SK-N-SH treated with all-trans-retinoic acid at 6 μM for 48 hours (cell line): ENCODE data around the gene FAM20C.

ENCODE experiments used
- ATAC-seq: fragments of 200-7000 bp; cut with Tn5 transposase; 3 replicates; pipeline ENCODE4 v1.9.1; 2020; ENCODE audit warnings: mild to moderate bottlenecking, moderate library complexity
- BACH2 ChIP-seq: fragments of 250-450 bp; sonication (Bioruptor Pico); IDR thresholded peaks from 2 replicates; pipeline ENCODE4 v1.9.0; 2021; ENCODE audit warnings: mild to moderate bottlenecking, borderline replicate concordance
- CREB5 ChIP-seq: fragments of 250-450 bp; sonication (Bioruptor Pico); IDR thresholded peaks from 2 replicates; pipeline ENCODE4 v1.5.1; 2020; ENCODE audit warnings: low read depth, mild to moderate bottlenecking, moderate library complexity
- CSDC2 ChIP-seq: fragments of 250-450 bp; sonication (Bioruptor Pico); IDR thresholded peaks from 2 replicates; pipeline ENCODE4 v1.5.0; 2020; ENCODE audit warnings: mild to moderate bottlenecking, moderate library complexity
- CSRNP3 ChIP-seq: fragments of 250-450 bp; sonication (Bioruptor Pico); IDR thresholded peaks from 2 replicates; pipeline ENCODE4 v1.5.1; 2021; ENCODE audit warnings: mild to moderate bottlenecking, moderate library complexity
- ESRRG ChIP-seq: fragments of 250-450 bp; sonication (Bioruptor Pico); IDR thresholded peaks from 2 replicates; pipeline ENCODE4 v1.6.1; 2021; ENCODE audit warnings: mild to moderate bottlenecking
- GLIS3 ChIP-seq: fragments of 250-450 bp; sonication (Bioruptor Pico); IDR thresholded peaks from 2 replicates; pipeline ENCODE4 v1.5.0; 2020; ENCODE audit warnings: mild to moderate bottlenecking, moderate library complexity
- ISL1 ChIP-seq: fragments of 250-450 bp; sonication (Bioruptor Pico); IDR thresholded peaks from 2 replicates; pipeline ENCODE4 v2.1.2; 2022; ENCODE audit warnings: mild to moderate bottlenecking, moderate library complexity
- OSR1 ChIP-seq: fragments of 250-450 bp; sonication (Bioruptor Pico); IDR thresholded peaks from 2 replicates; pipeline ENCODE4 v1.8.0; 2022; ENCODE audit warnings: moderate library complexity, mild to moderate bottlenecking, inconsistent platforms
- PATZ1 ChIP-seq: fragments of 250-450 bp; sonication (Bioruptor Pico); IDR thresholded peaks from 2 replicates; pipeline ENCODE4 v1.8.0; 2020; ENCODE audit warnings: mild to moderate bottlenecking, moderate library complexity, borderline replicate concordance
- POU6F1 ChIP-seq: fragments of 250-450 bp; sonication (Bioruptor Pico); IDR thresholded peaks from 2 replicates; pipeline ENCODE4 v1.8.0; 2021; ENCODE audit warnings: low read depth, mild to moderate bottlenecking, moderate library complexity, borderline replicate concordance
- PPARA ChIP-seq: fragments of 250-450 bp; sonication (Bioruptor Pico); IDR thresholded peaks from 2 replicates; pipeline ENCODE4 v1.5.0; 2020; ENCODE audit warnings: mild to moderate bottlenecking, borderline replicate concordance
- RARB ChIP-seq: fragments of 250-450 bp; sonication (Bioruptor Pico); IDR thresholded peaks from 2 replicates; pipeline ENCODE4 v1.8.0; 2021; ENCODE audit warnings: mild to moderate bottlenecking, moderate library complexity
- SNAI2 ChIP-seq: fragments of 250-450 bp; sonication (Bioruptor Pico); IDR thresholded peaks from 2 replicates; pipeline ENCODE4 v1.5.0; 2020; ENCODE audit warnings: mild to moderate bottlenecking, moderate library complexity
- TCF4 ChIP-seq: fragments of 250-450 bp; sonication (Bioruptor Pico); IDR thresholded peaks from 2 replicates; pipeline ENCODE4 v1.8.0; 2021; ENCODE audit warnings: mild to moderate bottlenecking, moderate library complexity, borderline replicate concordance
- TSHZ2 ChIP-seq: fragments of 250-450 bp; sonication (Bioruptor Pico); IDR thresholded peaks from 2 replicates; pipeline ENCODE4 v1.5.0; 2020; ENCODE audit warnings: mild to moderate bottlenecking, moderate library complexity
- ZC3H10 ChIP-seq: fragments of 250-450 bp; sonication (Bioruptor Pico); IDR thresholded peaks from 2 replicates; pipeline ENCODE4 v1.5.1; 2021; ENCODE audit warnings: mild to moderate bottlenecking, moderate library complexity
- ZFP3 ChIP-seq: fragments of 250-450 bp; sonication (Bioruptor Pico); IDR thresholded peaks from 2 replicates; pipeline ENCODE4 v1.5.0; 2020; ENCODE audit warnings: mild to moderate bottlenecking, moderate library complexity
- ZFP30 ChIP-seq: fragments of 450-650 bp; formaldehyde crosslinking; IDR thresholded peaks from 2 replicates; pipeline ENCODE4 v1.5.0; 2022; ENCODE audit warnings: mild to moderate bottlenecking, moderate library complexity
- ZNF565 ChIP-seq: fragments of 450-650 bp; formaldehyde crosslinking; conservative IDR thresholded peaks from 2 replicates; pipeline ENCODE4 v1.5.0; 2020; ENCODE audit warnings: low read depth, mild to moderate bottlenecking, moderate library complexity
- ZNF70 ChIP-seq: fragments of 450-650 bp; formaldehyde crosslinking; IDR thresholded peaks from 2 replicates; pipeline ENCODE4 v1.5.0; 2020; ENCODE audit warnings: mild to moderate bottlenecking, moderate library complexity
- ZNF8 ChIP-seq: fragments of 450-650 bp; formaldehyde crosslinking; IDR thresholded peaks from 2 replicates; pipeline ENCODE4 v1.5.0; 2020; ENCODE audit warnings: mild to moderate bottlenecking, moderate library complexity

Gene FAM20C

GRCh38 chr7:208816-209215 lies 16.4 kb downstream of the FAM20C start:
- TF ChIP-seq OSR1 (CRISPR knock-in tag) (no peak), GLIS3 (no peak), ESRRG (CRISPR knock-in tag) (no peak), TSHZ2 (CRISPR knock-in tag) (no peak), ZNF70 (CRISPR knock-in tag) (no peak), CREB5 (no peak), CSDC2 (CRISPR knock-in tag) (no peak), ZFP3 (CRISPR knock-in tag) (no peak), ZFP30 (CRISPR knock-in tag) (no peak), SNAI2 (CRISPR knock-in tag) (no peak), ZNF565 (CRISPR knock-in tag) (no peak), ZNF8 (CRISPR knock-in tag) (no peak), RARB (no peak), CSRNP3 (CRISPR knock-in tag) (no peak), PATZ1 (no peak), TCF4 (no peak), ZC3H10 (CRISPR knock-in tag) (no peak), ISL1 (CRISPR knock-in tag) (no peak), POU6F1 (CRISPR knock-in tag) (no peak), PPARA (CRISPR knock-in tag) (no peak)
- no peak for ATAC-seq

- no peak for ATAC-seq
- TF ChIP-seq OSR1 (CRISPR knock-in tag), result no peak
- TF ChIP-seq BACH2 (CRISPR knock-in tag), result no peak
- no peak for TF ChIP-seq SNAI2 (CRISPR knock-in tag)
- no peak for TF ChIP-seq RARB
- TF ChIP-seq, all 23 proteins: peak for 0
Measured at GRCh38 chr7:209416-209815, 17.0 kb downstream of the FAM20C start.

GRCh38 chr7:209906-210305 lies 17.5 kb downstream of the FAM20C start:
- no peak for ATAC-seq
- TF ChIP-seq RARB, result no peak
- no peak for TF ChIP-seq ZFP30 (CRISPR knock-in tag)
- no peak for TF ChIP-seq SNAI2 (CRISPR knock-in tag)
- no peak for TF ChIP-seq PPARA (CRISPR knock-in tag)
- TF ChIP-seq ISL1 (CRISPR knock-in tag), result no peak
- no peak for TF ChIP-seq POU6F1 (CRISPR knock-in tag)
- TF ChIP-seq TCF4, result no peak
- TF ChIP-seq OSR1 (CRISPR knock-in tag), result no peak
- TF ChIP-seq ZNF8 (CRISPR knock-in tag), result no peak
- no peak for TF ChIP-seq BACH2 (CRISPR knock-in tag)
- no peak for TF ChIP-seq CSRNP3 (CRISPR knock-in tag)
- TF ChIP-seq CSDC2 (CRISPR knock-in tag), result no peak
- no peak for TF ChIP-seq TSHZ2 (CRISPR knock-in tag)
- TF ChIP-seq, all 23 proteins: peak for 0
